Glutamatergic neuron (in vitro differentiated cells): Measurements from ENCODE around the gene CDKN2C. TPM values are rescaled to one million over a fixed set of nuclear protein-coding genes. Genes with fewer than 3 reads are reported as not detected.

Source experiments
- DNase-seq: peaks from one replicate; pipeline ENCODE4 v3.0.0; 2022
- H3K27ac Mint-ChIP-seq: one replicate; pipeline ENCODE4 v1.8.0; 2020; ENCODE audit warnings: mild to moderate bottlenecking, mixed read lengths, inconsistent platforms; ENCODE audit not compliant: unreplicated experiment
- H3K27me3 Mint-ChIP-seq: one replicate; pipeline ENCODE4 v1.8.0; 2020; ENCODE audit warnings: mild to moderate bottlenecking, moderate library complexity, mixed read lengths, inconsistent platforms; ENCODE audit not compliant: unreplicated experiment
- H3K36me3 Mint-ChIP-seq: one replicate; pipeline ENCODE4 v1.8.0; 2020; ENCODE audit warnings: mild to moderate bottlenecking, mixed read lengths, inconsistent platforms; ENCODE audit not compliant: unreplicated experiment
- H3K4me1 Mint-ChIP-seq: one replicate; pipeline ENCODE4 v1.8.0; 2020; ENCODE audit warnings: mild to moderate bottlenecking, low read depth, mixed read lengths, inconsistent platforms; ENCODE audit not compliant: unreplicated experiment
- H3K4me3 Mint-ChIP-seq: one replicate; pipeline ENCODE4 v1.8.0; 2020; ENCODE audit warnings: mild to moderate bottlenecking, mixed read lengths, inconsistent platforms; ENCODE audit not compliant: unreplicated experiment
- H3K9me3 Mint-ChIP-seq: one replicate; pipeline ENCODE4 v1.8.0; 2020; ENCODE audit warnings: mild to moderate bottlenecking, moderate library complexity, mixed read lengths, inconsistent platforms; ENCODE audit not compliant: unreplicated experiment
- long read RNA-seq: library from polyadenylated mRNA; unstranded; transcript quantifications from one replicate; pipeline ENCODE4 v2.0.0, GENCODE V29; 2020; ENCODE audit not compliant: unreplicated experiment
- total RNA-seq: library from RNA; stranded (reverse); fragmentation: NEBNext Ultra II Directional; extraction: Animal tissue kit (Norgen Biotek cat#: 25700); gene quantifications from one replicate; pipeline ENCODE4 v1.2.1, GENCODE V29; 2021; ENCODE audit not compliant: unreplicated experiment
- TF ChIP-seq, protein P1 (sequence below): fragments of 200-600 bp; sonication (generic); IDR thresholded peaks from one replicate; pipeline ENCODE4 v1.5.0; 2021; ENCODE audit not compliant: partially characterized antibody, unreplicated experiment

The CDKN2C gene
- total RNA-seq: 1.3 TPM
- long read RNA-seq, partial matches to known transcripts: 0 of 1 reads
- long read RNA-seq, other reads (novel, unspliced or antisense): 0 of 1 reads

DNA sequence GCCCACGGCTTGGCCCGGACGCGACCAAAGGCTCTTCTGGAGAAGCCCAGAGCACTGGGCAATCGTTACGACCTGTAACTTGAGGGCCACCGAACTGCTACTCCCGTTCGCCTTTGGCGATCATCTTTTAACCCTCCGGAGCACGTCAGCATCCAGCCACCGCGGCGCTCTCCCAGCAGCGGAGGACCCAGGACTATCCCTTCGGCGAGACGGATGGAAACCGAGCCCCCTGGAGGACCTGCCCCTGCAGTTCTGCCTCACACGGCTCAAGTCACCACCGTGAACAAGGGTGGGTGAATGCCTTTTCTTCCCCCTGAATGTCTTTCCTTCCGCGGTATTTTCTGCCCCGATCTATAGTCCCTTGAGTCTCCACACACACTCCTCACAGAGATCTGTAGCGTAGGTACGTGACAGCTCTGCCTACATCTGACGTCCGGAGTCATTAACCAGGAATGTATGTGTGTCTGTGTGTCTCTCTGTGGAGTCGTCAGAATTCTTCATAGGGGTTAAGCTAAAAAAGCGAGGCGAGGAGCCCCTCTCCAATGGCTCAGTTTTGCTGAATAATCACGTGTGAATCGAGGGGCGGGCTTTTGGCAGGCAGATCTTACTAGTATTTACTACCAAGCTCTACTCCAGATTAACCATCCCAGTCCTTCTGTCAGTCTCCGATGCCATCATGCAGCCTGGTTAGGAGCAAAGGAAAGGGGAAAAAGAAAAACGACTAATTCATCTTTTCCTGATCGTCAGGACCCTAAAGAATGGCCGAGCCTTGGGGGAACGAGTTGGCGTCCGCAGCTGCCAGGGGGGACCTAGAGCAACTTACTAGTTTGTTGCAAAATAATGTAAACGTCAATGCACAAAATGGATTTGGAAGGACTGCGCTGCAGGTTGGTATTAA, at the start of gene CDKN2C:
CDKN2C (plus strand) TSS at position 635 of the 898 bp plus-strand sequence; CDS start at position 759, 124 bp downstream.
- peak within 1 kb of the TSS; percentile 52 for H3K27ac Mint-ChIP-seq

DNA sequence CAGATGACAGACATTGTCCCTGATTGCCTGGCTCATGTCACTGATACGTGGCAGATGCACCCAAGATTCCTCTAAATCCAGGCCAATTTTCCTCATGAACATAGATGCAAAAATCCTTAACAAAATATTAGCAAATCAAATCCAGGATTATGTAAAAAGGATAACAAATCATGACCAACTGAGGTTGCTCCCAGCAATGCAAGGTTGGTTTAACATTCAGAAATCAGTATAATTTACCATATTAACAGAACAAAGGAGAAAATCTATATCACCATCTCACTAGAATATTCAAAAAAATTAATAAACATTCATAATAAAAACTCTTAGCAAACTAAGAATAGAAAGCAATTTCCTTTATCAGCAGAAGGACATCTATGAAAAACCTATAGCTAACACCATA, 49.6 kb upstream of the CDKN2C start:
- TF ChIP-seq, protein P1, sequence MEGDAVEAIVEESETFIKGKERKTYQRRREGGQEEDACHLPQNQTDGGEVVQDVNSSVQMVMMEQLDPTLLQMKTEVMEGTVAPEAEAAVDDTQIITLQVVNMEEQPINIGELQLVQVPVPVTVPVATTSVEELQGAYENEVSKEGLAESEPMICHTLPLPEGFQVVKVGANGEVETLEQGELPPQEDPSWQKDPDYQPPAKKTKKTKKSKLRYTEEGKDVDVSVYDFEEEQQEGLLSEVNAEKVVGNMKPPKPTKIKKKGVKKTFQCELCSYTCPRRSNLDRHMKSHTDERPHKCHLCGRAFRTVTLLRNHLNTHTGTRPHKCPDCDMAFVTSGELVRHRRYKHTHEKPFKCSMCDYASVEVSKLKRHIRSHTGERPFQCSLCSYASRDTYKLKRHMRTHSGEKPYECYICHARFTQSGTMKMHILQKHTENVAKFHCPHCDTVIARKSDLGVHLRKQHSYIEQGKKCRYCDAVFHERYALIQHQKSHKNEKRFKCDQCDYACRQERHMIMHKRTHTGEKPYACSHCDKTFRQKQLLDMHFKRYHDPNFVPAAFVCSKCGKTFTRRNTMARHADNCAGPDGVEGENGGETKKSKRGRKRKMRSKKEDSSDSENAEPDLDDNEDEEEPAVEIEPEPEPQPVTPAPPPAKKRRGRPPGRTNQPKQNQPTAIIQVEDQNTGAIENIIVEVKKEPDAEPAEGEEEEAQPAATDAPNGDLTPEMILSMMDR: no peak
- peaks cover 1% of the 10 kb centered on the region for H3K9me3 Mint-ChIP-seq
- no peaks in the 10 kb centered on the region for H3K4me1 Mint-ChIP-seq
- DNase-seq: no peak
- no peak overlapping the region for H3K27ac Mint-ChIP-seq
- no peaks in the 10 kb centered on the region for H3K27me3 Mint-ChIP-seq
- no peak overlapping the region for H3K4me3 Mint-ChIP-seq
- peaks cover 7% of the 10 kb centered on the region for H3K36me3 Mint-ChIP-seq

More for the DNA sequence above, at the start of gene CDKN2C:
- peak; percentile 61 for DNase-seq
- Mint-ChIP-seq H3K36me3 (no peaks in the 10 kb centered on the region), H3K4me1 (peaks cover 12% of the 10 kb centered on the region), H3K4me3 (peak within 1 kb of the TSS; percentile 97), H3K27me3 (peaks cover 17% of the 10 kb centered on the region), H3K9me3 (peaks cover 4% of the 10 kb centered on the region)
- TF ChIP-seq, protein P1: no peak

DNA sequence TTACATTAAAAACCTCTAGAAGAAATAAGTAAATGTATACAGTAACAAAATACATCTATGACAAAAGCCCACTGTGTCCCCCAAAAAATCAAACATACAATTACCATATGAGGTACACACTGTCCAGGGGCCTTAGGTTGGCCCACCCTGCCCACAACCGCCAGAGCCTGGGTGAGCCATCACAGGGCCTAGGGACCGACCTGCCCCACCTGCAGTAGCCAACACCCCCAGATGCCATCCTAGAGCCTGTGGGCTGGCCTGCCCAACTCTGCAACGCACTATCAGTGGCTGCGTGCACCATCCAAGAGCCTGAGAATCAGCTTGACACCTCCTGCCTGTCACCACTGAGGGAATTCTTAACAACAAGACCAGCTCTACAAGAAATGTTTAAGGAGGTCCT, 49.0 kb upstream of the CDKN2C start:
- peaks cover 7% of the 10 kb centered on the region for H3K36me3 Mint-ChIP-seq
- peaks cover 1% of the 10 kb centered on the region for H3K9me3 Mint-ChIP-seq
- H3K27ac Mint-ChIP-seq: no peak overlapping the region
- DNase-seq: no peak
- TF ChIP-seq, protein P1: no peak
- H3K4me1 Mint-ChIP-seq: no peaks in the 10 kb centered on the region
- H3K4me3 Mint-ChIP-seq: no peak overlapping the region
- H3K27me3 Mint-ChIP-seq: no peaks in the 10 kb centered on the region

- no peak for DNase-seq
- no peaks in the 10 kb centered on the region for H3K27me3 Mint-ChIP-seq
- TF ChIP-seq, protein P1: no peak
- peaks cover 7% of the 10 kb centered on the region for H3K36me3 Mint-ChIP-seq
- H3K9me3 Mint-ChIP-seq: peaks cover 3% of the 10 kb centered on the region
- H3K4me1 Mint-ChIP-seq: no peaks in the 10 kb centered on the region
- no peak overlapping the region for H3K4me3 Mint-ChIP-seq
- H3K27ac Mint-ChIP-seq: no peak overlapping the region
Observed at GRCh38 chr1:50923564-50923963, 46.5 kb upstream of the CDKN2C start.
